ENCODE results near the gene ARID3A. TPM values are rescaled to one million over a fixed set of nuclear protein-coding genes. Genes with fewer than 3 reads are reported as not detected.
"Not testable (repeated sequence)": the region's sequence is repeated elsewhere in the genome, so short reads cannot be mapped to it uniquely, and the experiment has no call there.

The ARID3A gene
- total RNA-seq, 1 donor from 2014 or later: 149 TPM

DNA sequence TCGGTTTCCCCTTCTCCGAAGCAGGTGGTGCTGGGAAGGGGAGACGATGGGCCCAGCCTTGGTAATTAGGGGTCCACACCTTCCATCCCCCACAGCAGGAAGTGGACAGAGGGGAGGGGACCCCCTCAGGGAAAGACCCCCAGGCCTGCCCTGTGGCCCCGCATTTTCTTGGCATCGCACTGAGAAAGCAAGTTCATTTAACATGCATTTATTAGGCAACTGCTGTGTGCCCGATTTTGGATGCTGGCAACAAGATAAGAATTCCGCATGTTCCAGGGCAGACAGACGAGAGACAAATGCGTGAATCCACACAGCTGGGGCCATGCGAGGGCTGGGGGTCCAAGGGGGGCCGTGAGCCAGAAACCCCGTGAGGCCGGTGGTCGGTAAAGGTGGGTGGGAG lies 28.4 kb downstream of the ARID3A start:
- DNase-seq (ENCODE audit: low spot score, unreplicated experiment): no peak
- peaks cover 39% of the 10 kb centered on the region for H3K4me1 Mint-ChIP-seq (ENCODE audit: low read depth)
- H3K36me3 Mint-ChIP-seq (ENCODE audit: insufficient read depth): peaks cover 2% of the 10 kb centered on the region

DNA sequence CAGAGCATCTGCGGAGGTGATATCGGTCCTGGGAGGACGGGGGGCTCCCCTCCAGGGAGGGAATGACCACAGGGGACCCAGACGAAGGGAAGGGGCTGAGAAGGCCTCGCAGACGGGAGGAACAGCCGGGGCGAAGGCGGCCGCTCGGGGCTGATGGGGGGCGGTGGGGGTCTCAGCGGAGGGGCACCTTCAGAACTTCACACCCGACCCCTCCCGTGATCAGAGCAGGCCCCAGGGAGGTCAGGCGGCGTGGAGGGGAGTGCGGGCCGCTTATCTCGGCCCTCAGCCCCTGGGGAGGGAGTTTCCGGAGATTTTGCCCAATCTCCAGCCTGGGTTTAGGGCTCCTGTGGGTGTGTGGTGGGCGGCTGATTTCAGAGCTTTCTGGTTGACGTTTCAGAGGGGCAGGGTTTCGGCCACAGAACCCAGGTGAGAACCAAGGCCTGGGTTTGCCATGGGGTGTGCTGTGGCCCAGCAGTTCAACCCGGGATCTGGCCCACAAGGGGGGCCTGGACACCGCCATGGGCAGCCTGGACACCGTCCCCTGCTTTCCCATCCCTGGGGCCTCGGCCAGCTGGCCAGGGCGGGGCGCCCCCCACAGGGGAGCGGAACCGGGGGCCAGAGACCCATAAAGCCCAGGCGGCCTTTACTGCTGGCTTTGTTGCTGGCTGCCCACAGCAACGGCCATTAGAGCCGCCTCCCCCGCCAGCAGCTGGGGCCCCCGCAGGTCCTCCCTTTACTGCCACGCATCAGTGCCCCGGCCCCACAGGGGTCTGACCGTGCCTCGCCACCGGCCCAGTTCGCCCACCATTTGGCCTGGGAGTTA lies 29.0 kb downstream of the ARID3A start:
- peaks cover 42% of the 10 kb centered on the region for H3K4me1 Mint-ChIP-seq (ENCODE audit: low read depth)
- H3K27me3 Mint-ChIP-seq: no peaks in the 10 kb centered on the region
- H3K36me3 Mint-ChIP-seq (ENCODE audit: insufficient read depth): peaks cover 4% of the 10 kb centered on the region
- H3K4me3 Mint-ChIP-seq (ENCODE audit: low read depth): peak overlapping the region; percentile 14
- no peak for DNase-seq (ENCODE audit: low spot score, unreplicated experiment)
- peak overlapping the region; percentile 97 for H3K27ac Mint-ChIP-seq
- TF ChIP-seq, protein P1, sequence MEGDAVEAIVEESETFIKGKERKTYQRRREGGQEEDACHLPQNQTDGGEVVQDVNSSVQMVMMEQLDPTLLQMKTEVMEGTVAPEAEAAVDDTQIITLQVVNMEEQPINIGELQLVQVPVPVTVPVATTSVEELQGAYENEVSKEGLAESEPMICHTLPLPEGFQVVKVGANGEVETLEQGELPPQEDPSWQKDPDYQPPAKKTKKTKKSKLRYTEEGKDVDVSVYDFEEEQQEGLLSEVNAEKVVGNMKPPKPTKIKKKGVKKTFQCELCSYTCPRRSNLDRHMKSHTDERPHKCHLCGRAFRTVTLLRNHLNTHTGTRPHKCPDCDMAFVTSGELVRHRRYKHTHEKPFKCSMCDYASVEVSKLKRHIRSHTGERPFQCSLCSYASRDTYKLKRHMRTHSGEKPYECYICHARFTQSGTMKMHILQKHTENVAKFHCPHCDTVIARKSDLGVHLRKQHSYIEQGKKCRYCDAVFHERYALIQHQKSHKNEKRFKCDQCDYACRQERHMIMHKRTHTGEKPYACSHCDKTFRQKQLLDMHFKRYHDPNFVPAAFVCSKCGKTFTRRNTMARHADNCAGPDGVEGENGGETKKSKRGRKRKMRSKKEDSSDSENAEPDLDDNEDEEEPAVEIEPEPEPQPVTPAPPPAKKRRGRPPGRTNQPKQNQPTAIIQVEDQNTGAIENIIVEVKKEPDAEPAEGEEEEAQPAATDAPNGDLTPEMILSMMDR (IDR thresholded peaks at IDR 0.05; ENCODE audit: unreplicated experiment): no peak
- H3K9me3 Mint-ChIP-seq (ENCODE audit: low read depth): no peaks in the 10 kb centered on the region

More for the DNA sequence above, 28.4 kb downstream of the ARID3A start:
- H3K27ac Mint-ChIP-seq: peak overlapping the region; percentile 96
- TF ChIP-seq, protein P1 (IDR thresholded peaks at IDR 0.05; ENCODE audit: unreplicated experiment): no peak
- no peaks in the 10 kb centered on the region for H3K9me3 Mint-ChIP-seq (ENCODE audit: low read depth)
- no peaks in the 10 kb centered on the region for H3K27me3 Mint-ChIP-seq
- peak overlapping the region; percentile 14 for H3K4me3 Mint-ChIP-seq (ENCODE audit: low read depth)

DNA sequence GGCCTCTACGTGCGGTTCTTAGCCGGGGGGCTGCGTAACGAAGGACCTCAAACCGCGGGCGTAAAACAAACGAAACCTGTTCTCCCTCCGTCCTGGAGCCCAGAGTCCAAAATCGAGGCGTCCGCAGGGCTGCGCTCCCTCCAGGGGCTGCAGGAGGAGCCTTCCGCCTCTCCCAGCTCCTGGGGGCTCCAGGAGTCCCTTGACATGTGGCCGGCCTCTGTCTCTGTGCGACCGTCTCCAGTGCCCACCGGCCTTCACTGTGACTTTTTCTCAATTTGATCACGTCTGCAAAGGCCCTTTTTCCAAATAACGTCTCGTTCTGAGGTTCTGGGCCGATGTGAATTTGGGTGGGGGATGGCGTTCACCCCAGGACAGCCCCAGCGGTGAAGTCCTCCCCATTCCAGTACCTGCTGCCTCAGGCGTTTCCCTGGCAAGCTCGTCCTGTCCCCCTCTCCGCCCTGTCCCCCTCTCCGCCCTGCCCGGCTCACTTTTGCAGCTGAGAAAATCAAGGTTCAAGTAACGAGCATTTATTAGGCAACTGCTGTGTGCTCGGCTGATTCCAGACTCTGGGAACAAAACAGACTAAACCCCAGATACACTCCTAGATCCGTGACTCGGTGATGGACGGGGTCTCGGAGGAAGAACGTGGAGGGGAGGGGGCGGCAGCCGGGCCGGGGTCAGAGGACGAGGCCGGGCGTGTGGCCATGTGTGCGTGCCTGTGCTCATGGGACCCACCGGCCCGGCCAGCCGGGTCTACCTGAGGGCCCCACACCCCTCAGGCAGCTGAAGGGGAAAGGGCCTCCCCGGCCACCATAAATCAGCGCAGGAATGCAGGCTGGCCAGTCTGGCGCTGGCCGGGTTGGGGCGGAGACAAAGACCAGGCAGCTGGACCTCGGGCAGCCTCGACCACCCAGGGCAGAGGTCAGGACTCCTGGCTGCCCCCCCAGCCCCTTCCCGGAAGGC lies 30.2 kb downstream of the ARID3A start:
- peak overlapping the region; percentile 97 for H3K27ac Mint-ChIP-seq
- peaks cover 43% of the 10 kb centered on the region for H3K4me1 Mint-ChIP-seq (ENCODE audit: low read depth)
- H3K4me3 Mint-ChIP-seq (ENCODE audit: low read depth): peak overlapping the region; percentile 40
- no peaks in the 10 kb centered on the region for H3K27me3 Mint-ChIP-seq
- no peaks in the 10 kb centered on the region for H3K9me3 Mint-ChIP-seq (ENCODE audit: low read depth)
- DNase-seq (ENCODE audit: low spot score, unreplicated experiment): peak; percentile 86
- TF ChIP-seq, protein P1 (IDR thresholded peaks at IDR 0.05; ENCODE audit: unreplicated experiment): no peak
- peaks cover 7% of the 10 kb centered on the region for H3K36me3 Mint-ChIP-seq (ENCODE audit: insufficient read depth)

DNA sequence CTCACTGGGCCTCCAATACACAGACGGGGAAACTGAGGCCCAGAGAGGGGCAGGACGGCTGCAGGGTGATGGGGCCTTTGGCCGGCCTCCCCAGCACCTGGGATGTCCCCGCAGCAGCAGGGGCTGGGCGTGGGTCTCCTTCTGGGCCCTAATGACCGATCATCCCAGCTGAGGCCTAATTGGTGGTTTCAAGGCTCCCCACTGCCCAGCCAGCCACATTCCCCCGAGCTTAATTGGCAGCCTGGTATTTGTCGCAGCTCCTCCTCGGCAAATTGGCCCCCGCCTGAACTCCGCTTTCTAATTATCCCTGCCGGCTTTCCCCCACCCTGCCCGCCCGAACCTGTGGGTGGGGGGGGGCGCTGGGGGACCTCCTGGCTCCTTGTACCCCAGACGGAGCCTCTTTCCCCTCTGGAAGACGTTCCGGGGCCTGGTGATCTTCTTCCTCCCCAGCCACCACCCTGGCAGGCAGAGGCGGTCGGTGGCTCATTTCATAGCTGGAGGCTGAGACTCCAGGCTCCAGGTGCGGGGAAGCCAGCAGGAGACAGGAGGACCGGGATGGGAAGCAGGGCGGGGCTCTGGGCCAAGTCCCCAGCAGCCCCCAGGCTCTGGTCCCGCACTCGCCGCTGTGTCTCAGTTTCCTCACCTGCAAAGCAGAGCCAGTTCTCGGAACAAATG lies 31.1 kb downstream of the ARID3A start:
- Mint-ChIP-seq H3K36me3 (ENCODE audit: insufficient read depth) (peaks cover 7% of the 10 kb centered on the region), H3K4me1 (ENCODE audit: low read depth) (peaks cover 39% of the 10 kb centered on the region), H3K9me3 (ENCODE audit: low read depth) (no peaks in the 10 kb centered on the region), H3K27me3 (no peaks in the 10 kb centered on the region), H3K27ac (peak overlapping the region; percentile 97), H3K4me3 (ENCODE audit: low read depth) (no peak overlapping the region)
- TF ChIP-seq, protein P1 (IDR thresholded peaks at IDR 0.05; ENCODE audit: unreplicated experiment): no peak
- no peak for DNase-seq (ENCODE audit: low spot score, unreplicated experiment)

DNA sequence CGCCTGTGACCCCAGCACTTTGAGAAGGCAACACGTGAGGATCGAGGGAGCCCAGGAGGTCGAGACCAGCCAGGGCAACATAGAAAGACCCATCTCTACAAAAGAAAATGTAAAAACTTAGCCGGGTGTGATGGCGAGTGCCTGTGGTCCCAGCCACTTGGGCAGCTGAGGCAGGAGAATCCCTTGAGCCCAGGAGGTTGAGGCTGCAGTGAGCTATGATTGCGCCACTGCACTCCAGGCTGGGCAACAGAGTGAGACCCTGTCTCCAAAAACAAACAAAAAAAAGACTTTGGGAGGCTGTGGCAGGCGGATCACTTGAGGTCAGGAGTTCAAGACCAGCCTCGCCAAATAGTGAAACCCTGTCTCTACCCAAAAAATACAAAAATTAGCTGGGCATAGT lies 31.7 kb downstream of the ARID3A start:
- DNase-seq (ENCODE audit: low spot score, unreplicated experiment); H3K4me3 Mint-ChIP-seq (ENCODE audit: low read depth); H3K27me3 Mint-ChIP-seq; H3K36me3 Mint-ChIP-seq (ENCODE audit: insufficient read depth); H3K9me3 Mint-ChIP-seq (ENCODE audit: low read depth): not testable (repeated sequence)
- H3K27ac Mint-ChIP-seq: peak overlapping the region; percentile 97
- H3K4me1 Mint-ChIP-seq (ENCODE audit: low read depth): peaks cover 42% of the 10 kb centered on the region
